A549 (cell line): ENCODE measurements around the gene MAP4K4. TPM values are rescaled to one million over a fixed set of nuclear protein-coding genes. Genes with fewer than 3 reads are reported as not detected.

Experiments
- ATAC-seq, 2 experiments: fragments of 200-7000 bp in 1 of 2; fragments of >200 bp in 1 of 2; cut with Nextera tagmentation in 1 of 2; cut with Tn5 transposase in 1 of 2; 3 replicates each; pipeline versions ENCODE4 v1.8.0 to v1.9.1; 2018 to 2020; ENCODE audit warnings: mild to moderate bottlenecking in 1 of 2, moderate library complexity in 1 of 2
- CTCF ChIA-PET: fragments of 300-600 bp; sonication (Branson Sonifier 250); formaldehyde crosslinking; extraction: SDS; loops from one replicate; lab custom pipeline; 2021; ENCODE audit warnings: antibody characterized with exemption, inconsistent platforms; lab: Yijun Ruan, JAX
- POLR2A ChIA-PET: fragments of 350-600 bp; formaldehyde crosslinking; extraction: SDS; loops from one replicate; lab custom pipeline; 2021; ENCODE audit warnings: antibody characterized with exemption, inconsistent platforms; lab: Yijun Ruan, JAX
- DNase-seq, 2 experiments: peaks; one replicate each; pipeline versions ENCODE4 v3.0.0 to v3.0.0-alpha.2; 2011 to 2016; ENCODE audit warnings: low read depth in 1 of 2, low spot score in 1 of 2
- FAIRE-seq: peaks from 2 replicates; lab custom pipeline; 2011; peaks lifted over from hg19 to GRCh38; lab: Jason Lieb, UNC
- H3K27ac ChIP-seq, 2 experiments: fragments of >200 bp; sonication (Bioruptor Twin); formaldehyde crosslinking; 3 replicates each; pipeline ENCODE4 v1.5.1; 2016 to 2017
- H3K4me1 ChIP-seq: fragments of >200 bp; sonication (Bioruptor Twin); formaldehyde crosslinking; 3 replicates; pipeline ENCODE4 v1.6.1; 2016
- H3K4me2 ChIP-seq: fragments of >200 bp; sonication (Bioruptor Twin); formaldehyde crosslinking; 3 replicates; pipeline ENCODE4 v1.6.1; 2016
- H3K4me3 ChIP-seq: fragments of >200 bp; sonication (Bioruptor Twin); formaldehyde crosslinking; 3 replicates; pipeline ENCODE4 v1.5.1; 2016
- H3K9me3 ChIP-seq: fragments of >200 bp; sonication (Bioruptor Twin); formaldehyde crosslinking; 3 replicates; pipeline ENCODE4 v1.6.1; 2016
- ATOH8 ChIP-seq: fragments of 250-450 bp; sonication (Bioruptor Pico); IDR thresholded peaks from 2 replicates; pipeline ENCODE4 v1.5.0; 2020; ENCODE audit warnings: low read depth, mild to moderate bottlenecking, moderate library complexity
- BCL3 ChIP-seq: fragments of >200 bp; sonication (Bioruptor Twin); formaldehyde crosslinking; IDR thresholded peaks from 3 replicates; pipeline ENCODE4 v1.6.1; 2016
- CBX2 ChIP-seq: fragments of 200-600 bp; sonication (generic); IDR thresholded peaks from 2 replicates; pipeline ENCODE4 v1.6.1; 2016; ENCODE audit warnings: low read depth, mild to moderate bottlenecking, borderline replicate concordance
- E2F6 ChIP-seq: IDR thresholded peaks from 2 replicates; pipeline ENCODE4 v1.6.1; 2012; ENCODE audit warnings: low read depth, borderline replicate concordance
- EHMT2 ChIP-seq: fragments of 200-600 bp; sonication (generic); IDR thresholded peaks from 2 replicates; pipeline ENCODE4 v1.6.1; 2016; ENCODE audit warnings: antibody characterized with exemption, low read depth, mild to moderate bottlenecking, moderate library complexity
- ELK1 ChIP-seq: fragments of 150-350 bp; IDR thresholded peaks from 2 replicates; pipeline ENCODE4 v1.6.1; 2014; ENCODE audit warnings: low read depth, mild to moderate bottlenecking, low read length
- ESRRA ChIP-seq: fragments of 150-350 bp; IDR thresholded peaks from 2 replicates; pipeline ENCODE4 v1.6.1; 2014; ENCODE audit warnings: mild to moderate bottlenecking, low read length, borderline replicate concordance
- FOSB ChIP-seq: fragments of 250-450 bp; sonication (Bioruptor Pico); IDR thresholded peaks from 2 replicates; pipeline ENCODE4 v1.5.0; 2020; ENCODE audit warnings: mild to moderate bottlenecking, moderate library complexity
- FOSL2 ChIP-seq, 2 experiments: fragments of 450-650 bp in 1 of 2; fragments of >200 bp in 1 of 2; sonication (Bioruptor Twin) in 1 of 2; formaldehyde crosslinking; IDR thresholded peaks; 2 replicates each; pipeline versions ENCODE4 v1.5.0 to v1.6.1; 2016 to 2020; ENCODE audit warnings: mild to moderate bottlenecking in 1 of 2, moderate library complexity in 1 of 2
- GATA3 ChIP-seq: IDR thresholded peaks from 2 replicates; pipeline ENCODE4 v1.6.1; 2012; ENCODE audit warnings: borderline replicate concordance
- HDAC2 ChIP-seq: fragments of 200-600 bp; sonication (generic); IDR thresholded peaks from 2 replicates; pipeline ENCODE4 v1.6.1; 2016
- HMGXB4 ChIP-seq: fragments of 250-450 bp; sonication (Bioruptor Pico); IDR thresholded peaks from 2 replicates; pipeline ENCODE4 v1.5.0; 2021; ENCODE audit warnings: mild to moderate bottlenecking, moderate library complexity, borderline replicate concordance
- HOXB13 ChIP-seq: fragments of 250-450 bp; sonication (Bioruptor Pico); IDR thresholded peaks from 2 replicates; pipeline ENCODE4 v1.5.0; 2020; ENCODE audit warnings: low read depth, mild to moderate bottlenecking, moderate library complexity
- HOXB5 ChIP-seq: fragments of 250-450 bp; sonication (Bioruptor Pico); IDR thresholded peaks from 2 replicates; pipeline ENCODE4 v1.5.0; 2020; ENCODE audit warnings: mild to moderate bottlenecking, moderate library complexity
- JUN ChIP-seq, 2 experiments: fragments of >200 bp; sonication (Bioruptor Twin); formaldehyde crosslinking; IDR thresholded peaks; 2 replicates in 1 of 2; 3 replicates in 1 of 2; pipeline ENCODE4 v1.6.1; 2016 to 2017
- KDM1A ChIP-seq: fragments of 200-600 bp; sonication (generic); IDR thresholded peaks from 2 replicates; pipeline ENCODE4 v1.6.1; 2016; ENCODE audit warnings: low read depth, mild to moderate bottlenecking
- KDM5A ChIP-seq: fragments of 200-600 bp; sonication (generic); IDR thresholded peaks from 2 replicates; pipeline ENCODE4 v1.6.1; 2016; ENCODE audit warnings: antibody characterized with exemption, mild to moderate bottlenecking
- MAFK ChIP-seq: fragments of 450-650 bp; IDR thresholded peaks from 2 replicates; pipeline ENCODE4 v1.6.1; 2014; ENCODE audit not compliant: partially characterized antibody
- NFE2L2 ChIP-seq: fragments of 150-350 bp; conservative IDR thresholded peaks from 2 replicates; pipeline ENCODE4 v1.6.1; 2014; ENCODE audit warnings: low read length
- NPAS2 ChIP-seq: fragments of 250-450 bp; sonication (Bioruptor Pico); IDR thresholded peaks from 2 replicates; pipeline ENCODE4 v1.8.0; 2022; ENCODE audit warnings: mild to moderate bottlenecking, moderate library complexity, borderline replicate concordance
- NR3C1 ChIP-seq: fragments of >200 bp; sonication (Bioruptor Twin); formaldehyde crosslinking; IDR thresholded peaks from 3 replicates; pipeline ENCODE4 v1.6.1; 2017
- PHF8 ChIP-seq: fragments of 200-600 bp; sonication (generic); IDR thresholded peaks from 2 replicates; pipeline ENCODE4 v1.6.1; 2016; ENCODE audit warnings: low read depth, mild to moderate bottlenecking, antibody characterized with exemption, moderate library complexity, borderline replicate concordance
- RAD21 ChIP-seq, 2 experiments: fragments of >200 bp in 1 of 2; sonication (Bioruptor Twin) in 1 of 2; formaldehyde crosslinking in 1 of 2; IDR thresholded peaks in 1 of 2; conservative IDR thresholded peaks in 1 of 2; 2 replicates in 1 of 2; 3 replicates in 1 of 2; pipeline ENCODE4 v1.6.1; 2012 to 2018; ENCODE audit warnings: inconsistent platforms in 1 of 2
- RARB ChIP-seq: fragments of 250-450 bp; sonication (Bioruptor Pico); IDR thresholded peaks from 2 replicates; pipeline ENCODE4 v1.8.0; 2021; ENCODE audit warnings: mild to moderate bottlenecking, moderate library complexity
- RNF2 ChIP-seq: fragments of 200-600 bp; sonication (generic); IDR thresholded peaks from 2 replicates; pipeline ENCODE4 v1.6.1; 2016; ENCODE audit warnings: low read depth, mild to moderate bottlenecking, antibody characterized with exemption, moderate library complexity, borderline replicate concordance
- TFCP2L1 ChIP-seq: fragments of 250-450 bp; sonication (Bioruptor Pico); IDR thresholded peaks from 2 replicates; pipeline ENCODE4 v1.5.0; 2021; ENCODE audit warnings: mild to moderate bottlenecking
- ZC3H11A ChIP-seq: fragments of 450-650 bp; IDR thresholded peaks from 2 replicates; pipeline ENCODE4 v1.6.1; 2014; ENCODE audit warnings: antibody characterized with exemption, mild to moderate bottlenecking
- ZSCAN20 ChIP-seq: fragments of 250-450 bp; sonication (Bioruptor Pico); IDR thresholded peaks from 2 replicates; pipeline ENCODE4 v1.8.0; 2022; ENCODE audit warnings: mild to moderate bottlenecking, moderate library complexity
- WGBS: methylation state at CpG from one replicate; pipeline ENCODE4 v1.1.6; 2017; ENCODE audit errors: missing lambda C conversion rate; 5-methylcytosine and 5-hydroxymethylcytosine counted together
- polyA plus RNA-seq, 4 experiments: library from polyadenylated mRNA; depleted of rRNA in 3 of 4; stranded (reverse); fragments of >200 nt; fragmentation: RNase III in 1 of 4; extraction: RNeasy Plus Mini Kit Qiagen cat#74134 plus additional on column Dnase treatment in 1 of 4; gene quantifications; 2 replicates in 3 of 4; 3 replicates in 1 of 4; pipeline ENCODE4 v1.2.3, GENCODE V29; 2011 to 2017

MAP4K4 gene
- polyA plus RNA-seq, 2 of the 4 experiments (the other 2 are of a cell fraction), result 61.9 to 82.2 TPM

GRCh38 chr2:101679037-101679726, 18.3 kb upstream of the MAP4K4 start:
- no peak for DNase-seq
- CTCF ChIA-PET, result no interaction called here
- no peak for TF ChIP-seq FOSB
- no peak for TF ChIP-seq TFCP2L1 (CRISPR knock-in tag)
- no peak for TF ChIP-seq BCL3
- TF ChIP-seq HOXB5 (CRISPR knock-in tag), result no peak
- no peak for TF ChIP-seq ATOH8
- TF ChIP-seq PHF8, result no peak
- no peak for TF ChIP-seq EHMT2
- no peak for TF ChIP-seq KDM5A
- no peak for TF ChIP-seq MAFK
- TF ChIP-seq HMGXB4, result no peak
- TF ChIP-seq E2F6, result no peak
- no peak for TF ChIP-seq RAD21 (conservative IDR thresholded peaks at IDR 0.05 in 1 of 2, IDR thresholded peaks at IDR 0.05 in 1 of 2)
- no peak for TF ChIP-seq JUN (IDR thresholded peaks at IDR 0.05)
- no peak for TF ChIP-seq NR3C1
- TF ChIP-seq CBX2, result no peak
- no peak for TF ChIP-seq NFE2L2
- TF ChIP-seq, all 56 proteins: peak for 0
- no peak overlapping the region for H3K27ac ChIP-seq
- FAIRE-seq (no peak), ATAC-seq (no peak)
- no peak overlapping the region for H3K4me3 ChIP-seq
- 0 out of 3 replicates have a peak, but pooled peaks cover 3% of the 10 kb centered on the region for H3K9me3 ChIP-seq
- POLR2A ChIA-PET, result no interaction called here
- 71% methylated on average over 8 of the region's 8 CpGs for WGBS
- no peak overlapping the region for H3K4me2 ChIP-seq
- H3K4me1 ChIP-seq, result no peaks in the 10 kb centered on the region

- FAIRE-seq (no peak), ATAC-seq (no peak), DNase-seq (no peak)
- ChIA-PET CTCF (interaction anchor here (0.6 kb wide), 1 partner anchor 604 kb away, joined by 3 read pairs; no protein-coding TSS in a partner anchor), POLR2A (no interaction called here)
- no peak overlapping the region for H3K4me3 ChIP-seq
- 0 out of 3 replicates have a peak, but pooled peaks cover 3% of the 10 kb centered on the region for H3K9me3 ChIP-seq
- no peaks in the 10 kb centered on the region for H3K4me1 ChIP-seq
- no peak overlapping the region for H3K4me2 ChIP-seq
- H3K27ac ChIP-seq, result no peak overlapping the region
- WGBS, result 76% methylated on average over 5 of the region's 5 CpGs
- TF ChIP-seq RAD21 (conservative IDR thresholded peaks at IDR 0.05 in 1 of 2, IDR thresholded peaks at IDR 0.05 in 1 of 2) (no peak), ELK1 (no peak), NPAS2 (CRISPR knock-in tag) (no peak), NR3C1 (no peak), HOXB13 (CRISPR knock-in tag) (no peak), HDAC2 (no peak), ZC3H11A (no peak), HOXB5 (CRISPR knock-in tag) (no peak), RNF2 (no peak), FOSL2 (IDR thresholded peaks at IDR 0.05) (no peak), FOSL2 (CRISPR knock-in tag; IDR thresholded peaks at IDR 0.05) (no peak), GATA3 (no peak), EHMT2 (no peak), KDM1A (no peak), RARB (CRISPR knock-in tag) (no peak), ZSCAN20 (CRISPR knock-in tag) (no peak), ESRRA (no peak)
Observed at GRCh38 chr2:101679801-101680487, 17.6 kb upstream of the MAP4K4 start.
